ENCODE data around the gene PTPN11. TPM values are rescaled to one million over a fixed set of nuclear protein-coding genes. Genes with fewer than 3 reads are reported as not detected.

Gene PTPN11
- total and polyA plus RNA-seq, 4 donors = 84.6 to 144 (median 97.9) TPM

GRCh38 chr12:112489456-112489855 is 70.7 kb downstream of the PTPN11 start:
- WGBS (ENCODE audit: insufficient coverage) = 89% methylated on average over 4 of the region's 6 CpGs
- Histone ChIP-seq H3K36me3 (ENCODE audit: control insufficient read depth, insufficient read depth, low read length) (peaks cover 39% of the 10 kb centered on the region), H3K9me3 (ENCODE audit: control insufficient read depth, insufficient read depth, low read length) (no peaks in the 10 kb centered on the region), H3K4me1 (ENCODE audit: control insufficient read depth, insufficient read depth, low read length) (peaks cover 5% of the 10 kb centered on the region), H3K27ac (ENCODE audit: low read depth, low read length) (no peak overlapping the region), H3K4me3 (ENCODE audit: low read depth, low read length) (no peak overlapping the region), H3K27me3 (ENCODE audit: control insufficient read depth, insufficient read depth, low read length) (no peaks in the 10 kb centered on the region)
- DNase-seq (ENCODE audit: low read depth in 4 of 6, low spot score in 6 of 6) = peak in 2 of 6 donors; percentile 79 to 84

DNA sequence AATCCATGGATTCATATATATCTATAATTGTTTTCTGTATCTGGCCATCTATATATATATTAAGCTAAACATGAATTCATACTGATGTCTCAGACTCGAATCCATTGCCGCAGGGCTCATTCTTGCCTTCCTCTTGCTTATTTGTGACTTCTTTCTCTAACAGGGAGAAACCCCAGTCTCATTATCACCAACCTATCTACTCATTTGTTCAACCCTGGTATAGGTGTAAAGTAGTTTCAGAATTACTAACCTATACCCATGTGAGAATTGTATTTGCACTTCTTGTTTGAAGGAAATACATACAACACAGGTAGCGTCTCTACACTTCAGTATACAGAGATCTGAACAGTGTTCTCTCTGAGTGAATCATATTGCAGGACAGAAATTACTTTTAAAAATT is 77.7 kb downstream of the PTPN11 start:
- H3K27ac ChIP-seq (ENCODE audit: low read depth, low read length) = no peak overlapping the region
- no peaks in the 10 kb centered on the region for H3K27me3 ChIP-seq (ENCODE audit: control insufficient read depth, insufficient read depth, low read length)
- no peaks in the 10 kb centered on the region for H3K4me1 ChIP-seq (ENCODE audit: control insufficient read depth, insufficient read depth, low read length)
- no peak overlapping the region for H3K4me3 ChIP-seq (ENCODE audit: low read depth, low read length)
- H3K9me3 ChIP-seq (ENCODE audit: control insufficient read depth, insufficient read depth, low read length) = no peaks in the 10 kb centered on the region
- no peak for DNase-seq (ENCODE audit: low read depth in 4 of 6, low spot score in 6 of 6)
- no CpG with 5 or more reads among the region's 3 CpGs for WGBS (ENCODE audit: insufficient coverage)
- peaks cover 13% of the 10 kb centered on the region for H3K36me3 ChIP-seq (ENCODE audit: control insufficient read depth, insufficient read depth, low read length)

- no peak for DNase-seq (ENCODE audit: low read depth in 4 of 6, low spot score in 6 of 6)
- no peak overlapping the region for H3K4me3 ChIP-seq (ENCODE audit: low read depth, low read length)
- H3K27me3 ChIP-seq (ENCODE audit: control insufficient read depth, insufficient read depth, low read length) = no peaks in the 10 kb centered on the region
- peaks cover 4% of the 10 kb centered on the region for H3K36me3 ChIP-seq (ENCODE audit: control insufficient read depth, insufficient read depth, low read length)
- H3K9me3 ChIP-seq (ENCODE audit: control insufficient read depth, insufficient read depth, low read length) = no peaks in the 10 kb centered on the region
- H3K27ac ChIP-seq (ENCODE audit: low read depth, low read length) = no peak overlapping the region
- H3K4me1 ChIP-seq (ENCODE audit: control insufficient read depth, insufficient read depth, low read length) = no peaks in the 10 kb centered on the region
- no CpG with 5 or more reads among the region's 1 CpG for WGBS (ENCODE audit: insufficient coverage)
These were observed 79.8 kb downstream of the PTPN11 start for GRCh38 chr12:112498580-112498979.

DNA sequence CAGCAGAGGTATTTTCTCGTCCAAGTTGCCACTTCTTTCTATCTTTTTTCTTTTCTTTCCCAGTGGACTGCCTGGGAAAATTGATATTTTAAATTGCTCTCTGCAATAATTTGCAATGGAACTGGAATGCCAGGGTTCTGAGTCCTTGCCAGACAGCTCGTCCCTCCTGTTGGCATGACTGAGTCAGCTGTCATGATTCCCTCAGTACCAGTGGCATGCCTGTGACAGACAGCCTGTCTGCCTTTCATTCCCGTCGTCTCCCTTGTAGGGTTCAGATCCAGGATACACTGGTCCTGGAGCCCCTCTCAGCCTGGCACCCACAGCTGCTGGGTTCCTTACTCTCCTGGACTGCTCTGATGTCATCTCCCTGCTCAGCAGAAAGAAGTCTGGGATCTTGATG is 84.8 kb downstream of the PTPN11 start:
- no peaks in the 10 kb centered on the region for H3K27me3 ChIP-seq (ENCODE audit: control insufficient read depth, insufficient read depth, low read length)
- DNase-seq (ENCODE audit: low read depth in 4 of 6, low spot score in 6 of 6) = peak in 1 of 6 donors; percentile 57
- no peaks in the 10 kb centered on the region for H3K9me3 ChIP-seq (ENCODE audit: control insufficient read depth, insufficient read depth, low read length)
- H3K4me1 ChIP-seq (ENCODE audit: control insufficient read depth, insufficient read depth, low read length) = no peaks in the 10 kb centered on the region
- peaks cover 23% of the 10 kb centered on the region for H3K36me3 ChIP-seq (ENCODE audit: control insufficient read depth, insufficient read depth, low read length)
- no peak overlapping the region for H3K27ac ChIP-seq (ENCODE audit: low read depth, low read length)
- H3K4me3 ChIP-seq (ENCODE audit: low read depth, low read length) = no peak overlapping the region
- 53% methylated on average over 3 of the region's 4 CpGs for WGBS (ENCODE audit: insufficient coverage)

DNA sequence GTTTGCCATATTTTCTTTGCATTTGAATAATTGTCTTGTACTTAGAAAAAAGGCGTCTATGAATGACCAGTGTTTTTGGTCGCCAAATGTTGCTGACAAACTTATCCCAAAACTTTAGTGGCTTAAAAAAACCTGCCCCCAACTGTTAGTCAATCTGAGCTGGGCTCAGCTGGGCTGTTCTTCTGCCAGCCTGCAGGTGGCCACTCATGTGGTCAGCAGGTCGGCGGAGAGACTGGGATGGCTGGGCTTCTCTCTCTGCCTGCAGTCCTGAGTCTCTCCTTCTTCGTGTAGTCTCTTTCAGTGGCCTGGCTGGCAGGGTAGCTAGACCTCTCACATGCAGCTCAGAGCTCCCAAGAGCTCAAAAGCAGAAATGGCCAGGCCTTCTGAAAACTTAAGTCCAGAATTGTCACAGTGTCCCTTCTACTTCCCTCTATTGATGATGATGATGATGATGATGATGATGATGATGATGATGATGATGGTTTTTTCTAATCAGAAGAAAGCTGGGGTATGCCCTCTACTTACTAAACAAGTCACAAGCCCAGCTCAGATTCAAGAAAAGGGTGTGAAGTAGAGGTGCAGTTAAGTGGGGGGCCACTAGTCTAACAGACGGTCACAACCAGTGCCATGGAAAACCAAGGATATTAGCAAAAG is 87.9 kb downstream of the PTPN11 start:
- Histone ChIP-seq H3K4me3 (ENCODE audit: low read depth, low read length) (no peak overlapping the region), H3K27me3 (ENCODE audit: control insufficient read depth, insufficient read depth, low read length) (no peaks in the 10 kb centered on the region), H3K27ac (ENCODE audit: low read depth, low read length) (no peak overlapping the region), H3K9me3 (ENCODE audit: control insufficient read depth, insufficient read depth, low read length) (no peaks in the 10 kb centered on the region), H3K4me1 (ENCODE audit: control insufficient read depth, insufficient read depth, low read length) (no peaks in the 10 kb centered on the region), H3K36me3 (ENCODE audit: control insufficient read depth, insufficient read depth, low read length) (peaks cover 23% of the 10 kb centered on the region)
- 97% methylated on average over 6 of the region's 6 CpGs for WGBS (ENCODE audit: insufficient coverage)
- no peak for DNase-seq (ENCODE audit: low read depth in 4 of 6, low spot score in 6 of 6)

DNA sequence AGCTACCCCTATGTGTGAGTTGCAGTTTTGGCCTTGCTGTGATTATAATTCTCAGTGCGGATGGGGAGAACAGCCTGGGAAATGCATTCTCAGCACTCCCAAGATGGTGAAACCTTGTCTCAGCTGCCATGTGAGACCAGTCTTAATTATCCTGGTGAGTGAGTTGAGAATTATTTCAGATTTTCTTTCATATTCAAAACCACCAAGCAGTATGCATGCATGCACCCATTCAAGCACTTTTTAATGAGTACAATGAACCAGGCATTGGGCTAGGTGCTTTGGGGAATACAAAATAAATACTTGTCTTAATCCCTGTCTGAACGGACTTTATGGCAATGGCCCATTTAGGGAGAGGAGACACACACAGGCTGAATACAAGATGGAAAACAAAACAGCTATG is 94.7 kb downstream of the PTPN11 start:
- WGBS (ENCODE audit: insufficient coverage) = no CpG with 5 or more reads among the region's 2 CpGs
- no peak overlapping the region for H3K4me3 ChIP-seq (ENCODE audit: low read depth, low read length)
- H3K4me1 ChIP-seq (ENCODE audit: control insufficient read depth, insufficient read depth, low read length) = no peaks in the 10 kb centered on the region

DNA sequence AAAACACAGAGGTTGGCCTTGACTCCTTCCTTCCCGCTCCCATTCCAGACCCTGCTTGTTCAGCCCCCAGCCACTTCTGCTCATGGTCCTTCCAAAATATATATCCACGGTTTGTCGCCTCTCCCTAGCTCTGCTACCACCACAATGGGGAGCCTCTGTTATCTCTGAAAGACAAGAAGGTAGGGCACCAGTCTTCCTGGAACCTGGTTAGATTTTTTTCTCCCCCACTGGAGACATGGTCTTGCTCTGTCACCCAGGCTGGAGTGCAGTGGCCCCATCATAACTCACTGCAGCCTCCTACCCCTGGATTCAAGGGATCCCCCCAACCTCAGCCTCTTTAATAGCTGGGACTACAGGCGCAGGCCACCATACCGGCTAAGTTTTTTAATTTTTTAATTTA is 95.7 kb downstream of the PTPN11 start:
- Histone ChIP-seq H3K36me3 (ENCODE audit: control insufficient read depth, insufficient read depth, low read length) (no peaks in the 10 kb centered on the region), H3K27me3 (ENCODE audit: control insufficient read depth, insufficient read depth, low read length) (no peaks in the 10 kb centered on the region), H3K9me3 (ENCODE audit: control insufficient read depth, insufficient read depth, low read length) (no peaks in the 10 kb centered on the region), H3K27ac (ENCODE audit: low read depth, low read length) (no peak overlapping the region), H3K4me3 (ENCODE audit: low read depth, low read length) (no peak overlapping the region), H3K4me1 (ENCODE audit: control insufficient read depth, insufficient read depth, low read length) (no peaks in the 10 kb centered on the region)
- no peak for DNase-seq (ENCODE audit: low read depth in 4 of 6, low spot score in 6 of 6)
- 96% methylated on average over 3 of the region's 5 CpGs for WGBS (ENCODE audit: insufficient coverage)

More for the DNA sequence above, 94.7 kb downstream of the PTPN11 start:
- peak in 1 of 6 donors; percentile 45 for DNase-seq (ENCODE audit: low read depth in 4 of 6, low spot score in 6 of 6)
- H3K27ac ChIP-seq (ENCODE audit: low read depth, low read length) = no peak overlapping the region
- no peaks in the 10 kb centered on the region for H3K9me3 ChIP-seq (ENCODE audit: control insufficient read depth, insufficient read depth, low read length)
- H3K27me3 ChIP-seq (ENCODE audit: control insufficient read depth, insufficient read depth, low read length) = no peaks in the 10 kb centered on the region
- H3K36me3 ChIP-seq (ENCODE audit: control insufficient read depth, insufficient read depth, low read length) = no peaks in the 10 kb centered on the region

GRCh38 chr12:112514926-112515642 is 96.3 kb downstream of the PTPN11 start:
- no peak for DNase-seq (ENCODE audit: low read depth in 4 of 6, low spot score in 6 of 6)
- Histone ChIP-seq H3K27ac (ENCODE audit: low read depth, low read length) (no peak overlapping the region), H3K27me3 (ENCODE audit: control insufficient read depth, insufficient read depth, low read length) (no peaks in the 10 kb centered on the region), H3K4me3 (ENCODE audit: low read depth, low read length) (no peak overlapping the region), H3K4me1 (ENCODE audit: control insufficient read depth, insufficient read depth, low read length) (no peaks in the 10 kb centered on the region), H3K9me3 (ENCODE audit: control insufficient read depth, insufficient read depth, low read length) (no peaks in the 10 kb centered on the region), H3K36me3 (ENCODE audit: control insufficient read depth, insufficient read depth, low read length) (no peaks in the 10 kb centered on the region)
- WGBS (ENCODE audit: insufficient coverage) = 81% methylated on average over 8 of the region's 9 CpGs

- Histone ChIP-seq H3K4me1 (ENCODE audit: control insufficient read depth, insufficient read depth, low read length) (no peaks in the 10 kb centered on the region), H3K27ac (ENCODE audit: low read depth, low read length) (no peak overlapping the region), H3K27me3 (ENCODE audit: control insufficient read depth, insufficient read depth, low read length) (no peaks in the 10 kb centered on the region), H3K9me3 (ENCODE audit: control insufficient read depth, insufficient read depth, low read length) (no peaks in the 10 kb centered on the region), H3K4me3 (ENCODE audit: low read depth, low read length) (no peak overlapping the region), H3K36me3 (ENCODE audit: control insufficient read depth, insufficient read depth, low read length) (no peaks in the 10 kb centered on the region)
- no peak for DNase-seq (ENCODE audit: low read depth in 4 of 6, low spot score in 6 of 6)
- 89% methylated on average over 5 of the region's 5 CpGs for WGBS (ENCODE audit: insufficient coverage)
These were observed 97.1 kb downstream of the PTPN11 start for GRCh38 chr12:112515868-112516267.

Data from spinal cord (tissue), 10 donors.